IMR-90 (cell line): ENCODE data around the gene FZD7. TPM values are rescaled to one million over a fixed set of nuclear protein-coding genes. Genes with fewer than 3 reads are reported as not detected.

Experiments
- ATAC-seq: fragments of 200-7000 bp; cut with Tn5 transposase; 2 replicates; pipeline ENCODE4 v1.9.1; 2020; ENCODE audit warnings: low read depth, mild to moderate bottlenecking, moderate library complexity
- BruUV-seq: library from RNA; stranded (reverse); fragments of 400-500 nt; replicated peaks from 2 replicates; lab custom pipeline; 2021; lab: Mats Ljungman, UMichigan
- CTCF ChIA-PET: fragments of 300-600 bp; formaldehyde crosslinking; extraction: SDS; loops from one replicate; lab custom pipeline; 2021; ENCODE audit warnings: antibody characterized with exemption; lab: Yijun Ruan, JAX
- POLR2A ChIA-PET: fragments of 300-600 bp; sonication (Branson Sonifier 250); formaldehyde crosslinking; loops from one replicate; lab custom pipeline; 2022; ENCODE audit warnings: antibody characterized with exemption; ENCODE audit not compliant: unreplicated experiment; lab: Charles Lee
- DNase-seq: peaks from one replicate; pipeline ENCODE4 v3.0.0; 2013
- H2AFZ ChIP-seq: replicated peaks from 2 replicates; pipeline ENCODE3; 2013; ENCODE audit warnings: low read length, mild to moderate bottlenecking; ENCODE audit not compliant: poor library complexity
- H2AK5ac ChIP-seq: 2 replicates; pipeline ENCODE4 v1.6.1; 2013; ENCODE audit warnings: low read depth, low read length, inconsistent platforms
- H2AK9ac ChIP-seq: replicated peaks from 2 replicates; pipeline ENCODE3; 2013; ENCODE audit warnings: mild to moderate bottlenecking, low read depth, low read length, moderate library complexity; ENCODE audit not compliant: poor library complexity
- H2BK120ac ChIP-seq: 2 replicates; pipeline ENCODE4 v1.6.1; 2013; ENCODE audit warnings: low read depth, low read length, inconsistent platforms
- H2BK15ac ChIP-seq: 3 replicates; pipeline ENCODE4 v1.6.1; 2013; ENCODE audit warnings: low read depth, low read length, inconsistent platforms
- H2BK20ac ChIP-seq: 2 replicates; pipeline ENCODE4 v1.6.1; 2013; ENCODE audit warnings: low read depth, mild to moderate bottlenecking, inconsistent platforms, low read length, moderate library complexity
- H2BK5ac ChIP-seq: 2 replicates; pipeline ENCODE4 v1.6.1; 2013; ENCODE audit warnings: mild to moderate bottlenecking, low read depth, low read length, inconsistent platforms; ENCODE audit not compliant: poor library complexity, severe bottlenecking
- H3K14ac ChIP-seq: replicated peaks from 2 replicates; pipeline ENCODE4 v1.6.1; 2013; ENCODE audit warnings: low read depth, low read length, inconsistent platforms
- H3K18ac ChIP-seq: 2 replicates; pipeline ENCODE4 v1.6.1; 2013; ENCODE audit warnings: low read depth, low read length, control low read depth
- H3K23ac ChIP-seq: 2 replicates; pipeline ENCODE4 v1.6.1; 2013; ENCODE audit warnings: low read depth, low read length, inconsistent platforms
- H3K27ac ChIP-seq: 2 replicates; pipeline ENCODE4 v1.5.1; 2013; ENCODE audit warnings: mild to moderate bottlenecking, control low read depth, low read length; ENCODE audit not compliant: insufficient read depth
- H3K27me3 ChIP-seq: 2 replicates; pipeline ENCODE4 v1.6.1; 2013; ENCODE audit warnings: low read length; ENCODE audit not compliant: control insufficient read depth, insufficient read depth
- H3K36me3 ChIP-seq: 2 replicates; pipeline ENCODE4 v1.6.1; 2013; ENCODE audit warnings: low read length, mixed read lengths; ENCODE audit not compliant: control insufficient read depth, insufficient read depth
- H3K4ac ChIP-seq: 2 replicates; pipeline ENCODE4 v1.6.1; 2013; ENCODE audit warnings: low read depth, low read length, inconsistent platforms
- H3K4me1 ChIP-seq: 2 replicates; pipeline ENCODE4 v1.6.1; 2013; ENCODE audit warnings: low read length, mixed read lengths; ENCODE audit not compliant: control insufficient read depth, insufficient read depth
- H3K4me2 ChIP-seq: 2 replicates; pipeline ENCODE4 v1.6.1; 2013; ENCODE audit warnings: low read depth, mild to moderate bottlenecking, control low read depth, low read length, moderate library complexity
- H3K4me3 ChIP-seq: 2 replicates; pipeline ENCODE4 v1.5.1; 2013; ENCODE audit warnings: low read depth, mild to moderate bottlenecking, control low read depth, low read length, moderate library complexity; ENCODE audit not compliant: insufficient read depth
- H3K56ac ChIP-seq: 2 replicates; pipeline ENCODE4 v1.6.1; 2013; ENCODE audit warnings: low read length, inconsistent platforms; ENCODE audit not compliant: insufficient read depth; ENCODE audit errors: extremely low read depth
- H3K79me1 ChIP-seq, 2 experiments: 2 replicates each; pipeline ENCODE4 v1.6.1; 2013; ENCODE audit warnings: low read length in 2 of 2, inconsistent platforms in 1 of 2, low read depth in 1 of 2
- H3K9ac ChIP-seq: 2 replicates; pipeline ENCODE4 v1.6.1; 2013; ENCODE audit warnings: low read depth, low read length, control low read depth
- H3K9me1 ChIP-seq: 2 replicates; pipeline ENCODE4 v1.6.1; 2013; ENCODE audit warnings: low read length, inconsistent platforms; ENCODE audit not compliant: insufficient read depth
- H3K9me3 ChIP-seq: 2 replicates; pipeline ENCODE4 v1.6.1; 2013; ENCODE audit warnings: low read length; ENCODE audit not compliant: control insufficient read depth, insufficient read depth
- H4K20me1 ChIP-seq: 2 replicates; pipeline ENCODE4 v1.6.1; 2013; ENCODE audit warnings: low read length, inconsistent platforms; ENCODE audit not compliant: insufficient read depth
- H4K5ac ChIP-seq: 2 replicates; pipeline ENCODE4 v1.6.1; 2013; ENCODE audit warnings: mild to moderate bottlenecking, low read depth, low read length, control low read depth
- H4K8ac ChIP-seq, 2 experiments: 2 replicates each; pipeline ENCODE4 v1.6.1; 2013; ENCODE audit warnings: low read depth in 2 of 2, low read length in 2 of 2, control low read depth in 1 of 2, inconsistent platforms in 1 of 2
- H4K91ac ChIP-seq: 2 replicates; pipeline ENCODE4 v1.6.1; 2013; ENCODE audit warnings: low read depth, low read length, inconsistent platforms; ENCODE audit not compliant: insufficient read depth
- FOS ChIP-seq: fragments of 150-350 bp; IDR thresholded peaks from 2 replicates; pipeline ENCODE4 v1.6.1; 2016; ENCODE audit warnings: low read depth, low read length
- WGBS, 2 experiments: methylation state at CpG; one replicate each; pipeline versions ENCODE4 v1.1.5 to v1.1.7; 2013; ENCODE audit warnings: missing lambda C conversion rate in 2 of 2; ENCODE audit not compliant: insufficient read length in 1 of 2; ENCODE audit errors: extremely low coverage in 2 of 2; 5-methylcytosine and 5-hydroxymethylcytosine counted together
- dilution Hi-C: fragments of 300-500 bp; cut with HindIII; formaldehyde crosslinking; loops from one replicate; pipeline ENCODE4 v1.14.3; 2018; ENCODE audit warnings: low sequenced_read_pairs; ENCODE audit not compliant: unreplicated experiment
- in situ Hi-C: fragments of 300-500 bp; cut with MboI; formaldehyde crosslinking; loops from 3 replicates; pipeline ENCODE4 v1.14.3; 2019; ENCODE audit warnings: low sequenced_read_pairs, inconsistent platforms, mixed read lengths
- intact Hi-C: fragments of 100-400 bp; cut with micrococcal nuclease; formaldehyde crosslinking; loops from 2 replicates; pipeline ENCODE4 v1.10.0; 2022
- polyA plus RNA-seq, 3 experiments: library from polyadenylated mRNA; depleted of rRNA; stranded (reverse); fragments of >200 nt; gene quantifications; 2 replicates each; pipeline ENCODE4 v1.2.3, GENCODE V29; 2012; ENCODE audit warnings: low replicate concordance in 1 of 3
- total RNA-seq: library from RNA; depleted of rRNA; stranded (reverse); fragments of >200 nt; gene quantifications from 2 replicates; pipeline ENCODE4 v1.2.3, GENCODE V29; 2012

The FZD7 gene
- total and polyA plus RNA-seq, 2 of the 4 experiments (the other 2 are of a cell fraction): 62.4 to 90.9 TPM

- no peaks in the 10 kb centered on the region for H3K9me3 ChIP-seq
- no peaks in the 10 kb centered on the region for H3K4me1 ChIP-seq
- DNase-seq: no peak
- no peak for ATAC-seq
- no peak overlapping the region for H2BK20ac ChIP-seq
- in situ Hi-C loops: no loop called here
- no peak overlapping the region for H4K5ac ChIP-seq
- no peak overlapping the region for H2BK120ac ChIP-seq
- no peak overlapping the region for H3K4ac ChIP-seq
- no peak overlapping the region for H4K91ac ChIP-seq
- no peak overlapping the region for H3K4me3 ChIP-seq
- dilution Hi-C loops: no loop called here
- H2AK5ac ChIP-seq: no peak overlapping the region
- H3K9ac ChIP-seq: no peak overlapping the region
- ChIA-PET CTCF (interaction anchor here (0.6 kb wide), 1 partner anchor 268 kb away, joined by 3 read pairs; no protein-coding TSS in a partner anchor), POLR2A (no interaction called here)
- H3K36me3 ChIP-seq: no peaks in the 10 kb centered on the region
- H3K27me3 ChIP-seq: no peaks in the 10 kb centered on the region
- no peak overlapping the region for H2BK5ac ChIP-seq
- no peak overlapping the region for H4K8ac ChIP-seq
- no peak overlapping the region for H3K4me2 ChIP-seq
- H3K14ac ChIP-seq: no peak overlapping the region
- H3K56ac ChIP-seq: no peak overlapping the region
- H2AK9ac ChIP-seq: no peak overlapping the region
- BruUV-seq: no TSS peak
- H2BK15ac ChIP-seq: no peak overlapping the region
- TF ChIP-seq FOS: no peak
- no CpG with 5 or more reads among the region's 2 CpGs for WGBS, 2 experiments
- no peak overlapping the region for H3K18ac ChIP-seq
- intact Hi-C loops: no loop called here
- H3K27ac ChIP-seq: no peak overlapping the region
- H3K23ac ChIP-seq: no peak overlapping the region
- H3K79me1 ChIP-seq: no peaks in the 10 kb centered on the region
- no peaks in the 10 kb centered on the region for H4K20me1 ChIP-seq
- H2AFZ ChIP-seq: no peak overlapping the region
- H3K9me1 ChIP-seq: no peaks in the 10 kb centered on the region
These were observed 37.5 kb downstream of the FZD7 start for GRCh38 chr2:202071107-202071506.
